HS-27A (cell line): ENCODE data around the gene ATP13A2.

Source experiments
- DNase-seq: peaks from one replicate; pipeline ENCODE4 v3.0.0-alpha.2; 2012; ENCODE audit warnings: low read depth, missing footprints

Gene ATP13A2

GRCh38 chr1:17028662-17029188 lies 17.0 kb upstream of the ATP13A2 start:
- no peak for DNase-seq

- no peak for DNase-seq
These were observed 16.2 kb upstream of the ATP13A2 start for GRCh38 chr1:17027900-17028299.

GRCh38 chr1:17027403-17027802 lies 15.7 kb upstream of the ATP13A2 start:
- no peak for DNase-seq

- no peak for DNase-seq
These were observed 13.0 kb upstream of the ATP13A2 start for GRCh38 chr1:17024721-17025120.

GRCh38 chr1:17023573-17023972 lies 11.8 kb upstream of the ATP13A2 start:
- DNase-seq: no peak

DNA sequence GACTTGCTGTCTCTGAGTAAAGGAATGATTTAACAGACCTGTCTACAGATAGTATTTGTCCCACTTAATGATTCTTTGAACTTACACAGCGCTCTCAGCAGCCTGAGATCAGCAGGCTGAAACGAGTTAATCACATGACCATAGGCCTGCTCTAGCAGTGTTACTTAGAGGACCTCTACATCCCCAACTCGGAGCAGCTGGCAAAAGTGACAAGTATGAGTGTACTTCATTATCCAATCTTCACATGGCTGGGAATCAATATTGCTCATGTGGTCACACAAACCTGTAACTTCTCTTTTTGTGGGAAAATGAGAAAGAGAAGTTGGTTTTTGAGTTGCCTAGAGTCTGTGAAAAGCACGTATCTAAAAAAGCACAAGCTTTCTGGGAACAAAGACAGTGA lies 11.4 kb upstream of the ATP13A2 start:
- no peak for DNase-seq

DNA sequence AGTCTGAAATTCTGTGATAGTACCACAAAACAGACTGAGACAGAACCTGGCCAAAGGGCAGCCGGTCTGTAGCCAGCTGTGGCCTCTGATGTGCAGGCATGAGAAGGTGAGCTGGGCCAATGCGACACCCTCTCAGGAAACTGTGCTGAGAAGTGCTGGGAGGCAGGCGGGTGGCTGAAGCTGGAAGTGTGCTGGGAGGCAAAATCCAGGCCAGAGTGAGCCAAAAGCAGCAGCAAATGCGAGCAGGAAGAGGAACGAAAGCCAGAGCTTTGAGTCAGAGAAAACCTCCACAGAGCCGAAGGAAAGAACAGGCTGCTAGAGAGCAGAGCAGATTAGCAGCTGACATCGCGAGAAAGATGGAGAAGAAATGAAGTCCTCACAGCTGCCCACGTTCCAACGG lies 10.2 kb upstream of the ATP13A2 start:
- no peak for DNase-seq

- no peak for DNase-seq
These were observed 8.8 kb upstream of the ATP13A2 start for GRCh38 chr1:17020502-17020901.

GRCh38 chr1:17018849-17019248 lies 7.1 kb upstream of the ATP13A2 start:
- DNase-seq: no peak

- DNase-seq: no peak
These were observed 5.7 kb upstream of the ATP13A2 start for GRCh38 chr1:17017435-17017834.

DNA sequence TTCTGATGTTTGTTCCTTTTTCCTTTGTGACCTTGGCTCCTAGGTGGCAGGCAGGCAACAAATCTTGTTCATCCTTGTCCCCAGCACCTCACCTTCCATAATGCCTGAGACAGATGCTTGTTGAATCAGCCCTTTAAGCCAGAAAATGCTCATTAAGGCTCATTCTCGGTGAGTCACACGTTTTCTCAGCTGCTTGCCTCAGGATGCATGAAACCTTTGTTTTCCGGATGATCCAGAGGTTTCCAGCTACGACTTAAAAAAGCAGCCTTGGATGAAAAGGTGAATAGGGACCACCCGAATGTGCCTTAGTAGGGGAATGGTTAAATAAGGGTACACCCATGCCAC lies 4.6 kb upstream of the ATP13A2 start:
- DNase-seq: no peak

GRCh38 chr1:17014671-17015567 lies 3.2 kb upstream of the ATP13A2 start:
- no peak for DNase-seq

GRCh38 chr1:17013491-17014320 lies 2.0 kb upstream of the ATP13A2 start:
- no peak for DNase-seq

DNA sequence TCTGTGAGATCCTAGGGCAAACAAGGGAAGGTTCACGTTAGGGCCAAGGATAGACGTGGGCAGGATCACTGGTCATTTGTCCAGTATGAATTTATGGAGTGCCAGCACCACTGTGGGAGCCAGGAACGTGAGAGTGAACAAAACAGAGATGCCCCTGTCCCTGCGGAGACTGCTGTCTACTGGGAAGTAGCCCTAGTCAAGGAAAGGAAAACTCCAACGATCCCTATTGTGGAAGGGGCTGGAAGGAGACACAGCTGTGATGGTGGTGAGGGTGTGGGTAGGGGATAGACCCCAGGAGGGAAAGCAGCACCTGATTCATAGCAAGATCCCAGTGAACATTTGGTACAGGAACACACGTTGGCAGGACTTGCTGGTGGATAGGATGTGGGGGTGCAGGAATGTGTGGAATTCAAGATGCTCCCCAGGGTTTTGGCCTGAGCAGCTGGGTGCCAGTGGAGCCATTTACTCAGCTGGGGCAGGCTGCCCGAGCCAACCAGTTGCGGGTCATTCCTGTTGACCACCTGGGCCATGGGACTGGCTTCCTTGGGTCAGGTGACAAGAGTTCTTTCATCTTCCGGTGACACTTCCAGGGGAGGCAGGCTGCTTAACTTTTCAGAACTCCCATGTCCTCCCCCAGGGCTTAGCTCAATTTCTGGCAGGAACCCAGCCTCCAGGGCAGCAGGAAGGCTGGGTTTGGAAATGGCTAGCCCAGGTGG lies 1.2 kb upstream of the ATP13A2 start:
- peak; percentile 65 for DNase-seq

DNA sequence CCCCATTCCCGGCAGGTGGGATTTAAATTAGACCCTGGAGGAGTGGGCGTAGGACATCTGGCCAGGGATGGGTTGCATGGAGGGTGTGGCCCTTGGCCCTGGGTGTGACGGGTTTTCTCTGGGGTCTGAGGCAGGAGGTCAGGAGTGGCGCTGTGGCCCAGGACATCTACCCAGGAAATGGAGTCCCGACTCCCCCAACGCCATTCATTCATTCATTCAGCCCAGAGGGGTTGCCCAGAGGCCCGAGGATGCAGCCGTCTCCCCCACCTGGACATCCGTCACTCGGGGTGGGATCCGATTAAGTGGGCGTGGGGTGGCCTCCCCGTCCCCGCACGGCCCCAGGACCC lies 663 bp downstream of the ATP13A2 start:
- DNase-seq: no peak

GRCh38 chr1:17009706-17010105 lies 2.0 kb downstream of the ATP13A2 start:
- DNase-seq: no peak

DNA sequence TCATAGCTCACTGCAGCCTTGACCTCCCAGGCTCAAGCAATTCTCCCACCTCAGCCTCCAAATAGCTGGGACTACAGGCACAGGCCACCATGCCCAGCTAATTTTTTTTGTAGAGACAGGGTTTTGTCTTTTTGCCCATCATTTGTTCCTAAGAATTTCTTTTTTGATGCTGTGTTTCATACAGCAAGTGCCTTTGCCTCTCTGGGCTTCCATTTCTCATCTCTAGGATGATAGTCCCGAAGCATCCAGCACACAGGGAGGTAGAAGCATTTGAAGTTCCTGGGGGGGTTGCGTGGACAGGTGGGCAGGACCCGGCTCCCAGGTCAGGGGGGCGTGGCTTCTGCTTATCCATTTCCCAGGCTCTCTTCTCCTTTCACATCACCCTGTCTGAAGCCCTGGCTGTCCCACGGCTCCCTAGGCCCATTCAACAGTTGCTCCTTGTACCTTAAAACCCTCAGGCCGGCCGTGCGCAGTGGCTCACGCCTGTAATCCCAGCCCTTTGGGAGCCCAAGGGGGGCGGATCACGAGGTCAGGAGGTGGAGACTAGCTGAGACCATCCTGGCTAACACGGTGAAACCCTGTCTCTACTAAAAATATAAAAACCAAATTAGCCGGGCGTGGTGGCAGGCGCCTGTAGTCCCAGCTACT lies 3.4 kb downstream of the ATP13A2 start:
- no peak for DNase-seq

GRCh38 chr1:17007121-17007520 lies 4.6 kb downstream of the ATP13A2 start:
- DNase-seq: no peak

DNA sequence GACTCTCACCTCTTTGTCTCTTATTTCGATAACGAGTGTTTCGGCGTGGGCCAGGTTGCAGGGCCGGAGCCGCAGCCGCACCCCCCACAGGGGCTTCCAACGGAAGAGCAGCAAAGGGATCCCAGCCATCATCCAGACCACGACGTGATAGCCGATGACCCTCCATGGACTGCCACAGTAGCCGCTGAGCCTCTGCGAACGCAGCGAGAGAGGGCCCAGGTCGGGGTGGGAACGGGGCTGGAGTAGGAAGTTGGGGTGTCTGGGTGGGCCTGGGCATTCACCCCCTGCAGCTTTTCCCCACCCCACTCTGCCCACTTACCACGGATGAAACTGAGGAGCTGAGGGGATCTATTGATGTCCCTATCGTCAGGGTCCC lies 6.4 kb downstream of the ATP13A2 start:
- DNase-seq: no peak

- no peak for DNase-seq
These were observed 7.0 kb downstream of the ATP13A2 start for GRCh38 chr1:17004466-17005364.

GRCh38 chr1:17002524-17002902 lies 9.2 kb downstream of the ATP13A2 start:
- DNase-seq: no peak
